ENCODE measurements around the gene SRP19.
A peak's percentile ranks its signal among the peaks of the same experiment; 100 is the strongest.
"Not testable (repeated sequence)": the region's sequence is repeated elsewhere in the genome, so short reads cannot be mapped to it uniquely, and the experiment has no call there.

Gene SRP19

GRCh38 chr5:112848116-112848811 is 12.8 kb upstream of the SRP19 start:
- Histone ChIP-seq H3K27me3 (ENCODE audit: control insufficient read depth, insufficient read depth, low read length) (no peaks in the 10 kb centered on the region), H3K36me3 (ENCODE audit: control insufficient read depth, insufficient read depth, low read length) (no peaks in the 10 kb centered on the region), H3K4me1 (ENCODE audit: control insufficient read depth, insufficient read depth, low read length) (no peaks in the 10 kb centered on the region), H3K9me3 (ENCODE audit: control insufficient read depth, low read length) (no peaks in the 10 kb centered on the region), H3K9ac (ENCODE audit: low read length) (no peak overlapping the region), H3K4me3 (ENCODE audit: low read length) (no peak overlapping the region)

- no peaks in the 10 kb centered on the region for H3K9me3 ChIP-seq (ENCODE audit: control insufficient read depth, low read length)
Measured at GRCh38 chr5:112849912-112850311, 11.2 kb upstream of the SRP19 start.

GRCh38 chr5:112854651-112855050 is 6.4 kb upstream of the SRP19 start:
- no peak overlapping the region for H3K9ac ChIP-seq (ENCODE audit: low read length)
- no peaks in the 10 kb centered on the region for H3K4me1 ChIP-seq (ENCODE audit: control insufficient read depth, insufficient read depth, low read length)
- no peaks in the 10 kb centered on the region for H3K36me3 ChIP-seq (ENCODE audit: control insufficient read depth, insufficient read depth, low read length)
- H3K4me3 ChIP-seq (ENCODE audit: low read length), result no peak overlapping the region
- no peaks in the 10 kb centered on the region for H3K27me3 ChIP-seq (ENCODE audit: control insufficient read depth, insufficient read depth, low read length)
- no peaks in the 10 kb centered on the region for H3K9me3 ChIP-seq (ENCODE audit: control insufficient read depth, low read length)

More at GRCh38 chr5:112849912-112850311, 11.2 kb upstream of the SRP19 start:
- no peaks in the 10 kb centered on the region for H3K36me3 ChIP-seq (ENCODE audit: control insufficient read depth, insufficient read depth, low read length)
- H3K4me1 ChIP-seq (ENCODE audit: control insufficient read depth, insufficient read depth, low read length), result no peaks in the 10 kb centered on the region
- H3K4me3 ChIP-seq (ENCODE audit: low read length), result no peak overlapping the region
- no peaks in the 10 kb centered on the region for H3K27me3 ChIP-seq (ENCODE audit: control insufficient read depth, insufficient read depth, low read length)
- H3K9ac ChIP-seq (ENCODE audit: low read length), result no peak overlapping the region

GRCh38 chr5:112857866-112858265 is 3.2 kb upstream of the SRP19 start:
- no peaks in the 10 kb centered on the region for H3K27me3 ChIP-seq (ENCODE audit: control insufficient read depth, insufficient read depth, low read length)
- no peaks in the 10 kb centered on the region for H3K9me3 ChIP-seq (ENCODE audit: control insufficient read depth, low read length)
- H3K4me3 ChIP-seq (ENCODE audit: low read length), result no peak overlapping the region
- no peak overlapping the region for H3K9ac ChIP-seq (ENCODE audit: low read length)
- peaks cover 15% of the 10 kb centered on the region for H3K4me1 ChIP-seq (ENCODE audit: control insufficient read depth, insufficient read depth, low read length)
- no peaks in the 10 kb centered on the region for H3K36me3 ChIP-seq (ENCODE audit: control insufficient read depth, insufficient read depth, low read length)

- not testable (repeated sequence) for H3K9me3 ChIP-seq (ENCODE audit: control insufficient read depth, low read length); H3K27me3 ChIP-seq (ENCODE audit: control insufficient read depth, insufficient read depth, low read length); H3K36me3 ChIP-seq (ENCODE audit: control insufficient read depth, insufficient read depth, low read length)
- Histone ChIP-seq H3K4me3 (ENCODE audit: low read length) (peak overlapping the region; percentile 93), H3K4me1 (ENCODE audit: control insufficient read depth, insufficient read depth, low read length) (peaks cover 16% of the 10 kb centered on the region), H3K9ac (ENCODE audit: low read length) (peak overlapping the region; percentile 96)
Measured at GRCh38 chr5:112860571-112860928, 537 bp upstream of the SRP19 start.

GRCh38 chr5:112861638-112861985 is 525 bp downstream of the SRP19 start:
- H3K4me1 ChIP-seq (ENCODE audit: control insufficient read depth, insufficient read depth, low read length), result peaks cover 16% of the 10 kb centered on the region
- peak overlapping the region; percentile 96 for H3K9ac ChIP-seq (ENCODE audit: low read length)
- no peaks in the 10 kb centered on the region for H3K9me3 ChIP-seq (ENCODE audit: control insufficient read depth, low read length)
- H3K36me3 ChIP-seq (ENCODE audit: control insufficient read depth, insufficient read depth, low read length), result peaks cover 3% of the 10 kb centered on the region
- H3K27me3 ChIP-seq (ENCODE audit: control insufficient read depth, insufficient read depth, low read length), result no peaks in the 10 kb centered on the region
- H3K4me3 ChIP-seq (ENCODE audit: low read length), result peak overlapping the region; percentile 93

GRCh38 chr5:112862085-112862484 is 998 bp downstream of the SRP19 start:
- Histone ChIP-seq H3K36me3 (ENCODE audit: control insufficient read depth, insufficient read depth, low read length) (peaks cover 7% of the 10 kb centered on the region), H3K4me1 (ENCODE audit: control insufficient read depth, insufficient read depth, low read length) (peaks cover 16% of the 10 kb centered on the region), H3K9ac (ENCODE audit: low read length) (peak overlapping the region; percentile 96), H3K27me3 (ENCODE audit: control insufficient read depth, insufficient read depth, low read length) (no peaks in the 10 kb centered on the region), H3K4me3 (ENCODE audit: low read length) (peak overlapping the region; percentile 93), H3K9me3 (ENCODE audit: control insufficient read depth, low read length) (no peaks in the 10 kb centered on the region)

- Histone ChIP-seq H3K4me1 (ENCODE audit: control insufficient read depth, insufficient read depth, low read length) (peaks cover 16% of the 10 kb centered on the region), H3K9me3 (ENCODE audit: control insufficient read depth, low read length) (no peaks in the 10 kb centered on the region), H3K36me3 (ENCODE audit: control insufficient read depth, insufficient read depth, low read length) (peaks cover 7% of the 10 kb centered on the region), H3K9ac (ENCODE audit: low read length) (no peak overlapping the region), H3K27me3 (ENCODE audit: control insufficient read depth, insufficient read depth, low read length) (no peaks in the 10 kb centered on the region), H3K4me3 (ENCODE audit: low read length) (no peak overlapping the region)
Measured at GRCh38 chr5:112863549-112863948, 2.5 kb downstream of the SRP19 start.

GRCh38 chr5:112865128-112865527 is 4.0 kb downstream of the SRP19 start:
- H3K4me1 ChIP-seq (ENCODE audit: control insufficient read depth, insufficient read depth, low read length), result peaks cover 16% of the 10 kb centered on the region
- no peak overlapping the region for H3K9ac ChIP-seq (ENCODE audit: low read length)
- H3K36me3 ChIP-seq (ENCODE audit: control insufficient read depth, insufficient read depth, low read length), result peaks cover 7% of the 10 kb centered on the region
- H3K9me3 ChIP-seq (ENCODE audit: control insufficient read depth, low read length), result no peaks in the 10 kb centered on the region
- no peaks in the 10 kb centered on the region for H3K27me3 ChIP-seq (ENCODE audit: control insufficient read depth, insufficient read depth, low read length)
- no peak overlapping the region for H3K4me3 ChIP-seq (ENCODE audit: low read length)

- no peaks in the 10 kb centered on the region for H3K9me3 ChIP-seq (ENCODE audit: control insufficient read depth, low read length)
- H3K4me1 ChIP-seq (ENCODE audit: control insufficient read depth, insufficient read depth, low read length), result peaks cover 9% of the 10 kb centered on the region
- no peak overlapping the region for H3K9ac ChIP-seq (ENCODE audit: low read length)
- H3K4me3 ChIP-seq (ENCODE audit: low read length), result no peak overlapping the region
- no peaks in the 10 kb centered on the region for H3K27me3 ChIP-seq (ENCODE audit: control insufficient read depth, insufficient read depth, low read length)
- peaks cover 7% of the 10 kb centered on the region for H3K36me3 ChIP-seq (ENCODE audit: control insufficient read depth, insufficient read depth, low read length)
Measured at GRCh38 chr5:112866739-112867138, 5.7 kb downstream of the SRP19 start.

GRCh38 chr5:112867411-112867810 is 6.3 kb downstream of the SRP19 start:
- no peak overlapping the region for H3K4me3 ChIP-seq (ENCODE audit: low read length)
- H3K27me3 ChIP-seq (ENCODE audit: control insufficient read depth, insufficient read depth, low read length), result no peaks in the 10 kb centered on the region
- no peaks in the 10 kb centered on the region for H3K9me3 ChIP-seq (ENCODE audit: control insufficient read depth, low read length)
- peaks cover 7% of the 10 kb centered on the region for H3K36me3 ChIP-seq (ENCODE audit: control insufficient read depth, insufficient read depth, low read length)
- H3K9ac ChIP-seq (ENCODE audit: low read length), result no peak overlapping the region
- H3K4me1 ChIP-seq (ENCODE audit: control insufficient read depth, insufficient read depth, low read length), result peaks cover 5% of the 10 kb centered on the region

- Histone ChIP-seq H3K9me3 (ENCODE audit: control insufficient read depth, low read length) (no peaks in the 10 kb centered on the region), H3K27me3 (ENCODE audit: control insufficient read depth, insufficient read depth, low read length) (no peaks in the 10 kb centered on the region), H3K4me3 (ENCODE audit: low read length) (no peak overlapping the region), H3K36me3 (ENCODE audit: control insufficient read depth, insufficient read depth, low read length) (peaks cover 7% of the 10 kb centered on the region), H3K9ac (ENCODE audit: low read length) (no peak overlapping the region), H3K4me1 (ENCODE audit: control insufficient read depth, insufficient read depth, low read length) (no peaks in the 10 kb centered on the region)
Measured at GRCh38 chr5:112869948-112870347, 8.9 kb downstream of the SRP19 start.

GRCh38 chr5:112870966-112871365 is 9.9 kb downstream of the SRP19 start:
- Histone ChIP-seq H3K4me1 (ENCODE audit: control insufficient read depth, insufficient read depth, low read length) (no peaks in the 10 kb centered on the region), H3K9ac (ENCODE audit: low read length) (no peak overlapping the region), H3K36me3 (ENCODE audit: control insufficient read depth, insufficient read depth, low read length) (peaks cover 7% of the 10 kb centered on the region), H3K9me3 (ENCODE audit: control insufficient read depth, low read length) (no peaks in the 10 kb centered on the region), H3K27me3 (ENCODE audit: control insufficient read depth, insufficient read depth, low read length) (no peaks in the 10 kb centered on the region), H3K4me3 (ENCODE audit: low read length) (no peak overlapping the region)

All from mucosa of stomach (tissue), 1 donor.